Mucosa of stomach (tissue), 1 donor: ENCODE data around the gene SLC5A1.

Experiments used
- H3K27me3 ChIP-seq: one replicate; pipeline ENCODE4 v1.7.0; 2013; ENCODE audit warnings: mild to moderate bottlenecking, low read length; ENCODE audit not compliant: control insufficient read depth, insufficient read depth
- H3K36me3 ChIP-seq: one replicate; pipeline ENCODE4 v1.7.0; 2013; ENCODE audit warnings: low read length; ENCODE audit not compliant: control insufficient read depth, insufficient read depth
- H3K4me1 ChIP-seq: one replicate; pipeline ENCODE4 v1.7.0; 2013; ENCODE audit warnings: mild to moderate bottlenecking, low read length; ENCODE audit not compliant: control insufficient read depth, insufficient read depth
- H3K4me3 ChIP-seq: one replicate; pipeline ENCODE4 v1.7.0; 2013; ENCODE audit warnings: low read length
- H3K9ac ChIP-seq: one replicate; pipeline ENCODE4 v1.7.0; 2013; ENCODE audit warnings: mild to moderate bottlenecking, low read length, moderate library complexity
- H3K9me3 ChIP-seq: one replicate; pipeline ENCODE4 v1.7.0; 2013; ENCODE audit warnings: mild to moderate bottlenecking, low read length, moderate library complexity; ENCODE audit not compliant: control insufficient read depth
- donor health status: Pancreatic carcinoma.

Gene SLC5A1

GRCh38 chr22:32052936-32053791 lies 10.1 kb downstream of the SLC5A1 start:
- Histone ChIP-seq H3K4me3 (no peak overlapping the region), H3K27me3 (no peaks in the 10 kb centered on the region), H3K9me3 (no peaks in the 10 kb centered on the region)

GRCh38 chr22:32055069-32055468 lies 12.0 kb downstream of the SLC5A1 start:
- Histone ChIP-seq H3K36me3 (peaks cover 5% of the 10 kb centered on the region), H3K27me3 (no peaks in the 10 kb centered on the region), H3K4me3 (no peak overlapping the region), H3K4me1 (peaks cover 25% of the 10 kb centered on the region), H3K9ac (no peak overlapping the region), H3K9me3 (no peaks in the 10 kb centered on the region)

More at GRCh38 chr22:32052936-32053791, 10.1 kb downstream of the SLC5A1 start:
- Histone ChIP-seq H3K4me1 (peaks cover 25% of the 10 kb centered on the region), H3K36me3 (peaks cover 5% of the 10 kb centered on the region), H3K9ac (no peak overlapping the region)

GRCh38 chr22:32058656-32059260 lies 15.7 kb downstream of the SLC5A1 start:
- H3K36me3 ChIP-seq = no peaks in the 10 kb centered on the region
- H3K4me1 ChIP-seq = no peaks in the 10 kb centered on the region
- H3K9me3 ChIP-seq = no peaks in the 10 kb centered on the region
- H3K4me3 ChIP-seq = no peak overlapping the region
- no peak overlapping the region for H3K9ac ChIP-seq
- no peaks in the 10 kb centered on the region for H3K27me3 ChIP-seq

- Histone ChIP-seq H3K4me3 (no peak overlapping the region), H3K4me1 (no peaks in the 10 kb centered on the region)
Measured at GRCh38 chr22:32059426-32059825, 16.4 kb downstream of the SLC5A1 start.

GRCh38 chr22:32063701-32064100 lies 20.6 kb downstream of the SLC5A1 start:
- no peaks in the 10 kb centered on the region for H3K27me3 ChIP-seq
- no peak overlapping the region for H3K9ac ChIP-seq
- no peaks in the 10 kb centered on the region for H3K36me3 ChIP-seq
- H3K4me1 ChIP-seq = no peaks in the 10 kb centered on the region
- H3K9me3 ChIP-seq = no peaks in the 10 kb centered on the region
- H3K4me3 ChIP-seq = no peak overlapping the region

More at GRCh38 chr22:32059426-32059825, 16.4 kb downstream of the SLC5A1 start:
- Histone ChIP-seq H3K9me3 (no peaks in the 10 kb centered on the region), H3K36me3 (no peaks in the 10 kb centered on the region), H3K9ac (no peak overlapping the region), H3K27me3 (no peaks in the 10 kb centered on the region)

- Histone ChIP-seq H3K4me1 (no peaks in the 10 kb centered on the region), H3K9me3 (no peaks in the 10 kb centered on the region), H3K4me3 (no peak overlapping the region), H3K27me3 (no peaks in the 10 kb centered on the region), H3K36me3 (no peaks in the 10 kb centered on the region), H3K9ac (no peak overlapping the region)
Measured at GRCh38 chr22:32066820-32067219, 23.8 kb downstream of the SLC5A1 start.

- Histone ChIP-seq H3K9ac (no peak overlapping the region), H3K27me3 (no peaks in the 10 kb centered on the region), H3K4me1 (no peaks in the 10 kb centered on the region), H3K4me3 (no peak overlapping the region), H3K36me3 (no peaks in the 10 kb centered on the region), H3K9me3 (no peaks in the 10 kb centered on the region)
Measured at GRCh38 chr22:32067613-32068012, 24.6 kb downstream of the SLC5A1 start.

- Histone ChIP-seq H3K27me3 (no peaks in the 10 kb centered on the region), H3K9me3 (no peaks in the 10 kb centered on the region), H3K9ac (no peak overlapping the region), H3K4me3 (no peak overlapping the region), H3K36me3 (no peaks in the 10 kb centered on the region), H3K4me1 (no peaks in the 10 kb centered on the region)
Measured at GRCh38 chr22:32069579-32070372, 26.7 kb downstream of the SLC5A1 start.

GRCh38 chr22:32073262-32073661 lies 30.2 kb downstream of the SLC5A1 start:
- H3K36me3 ChIP-seq = no peaks in the 10 kb centered on the region
- H3K9ac ChIP-seq = no peak overlapping the region
- no peaks in the 10 kb centered on the region for H3K9me3 ChIP-seq
- H3K27me3 ChIP-seq = no peaks in the 10 kb centered on the region
- no peaks in the 10 kb centered on the region for H3K4me1 ChIP-seq
- no peak overlapping the region for H3K4me3 ChIP-seq

- Histone ChIP-seq H3K9ac (no peak overlapping the region), H3K9me3 (no peaks in the 10 kb centered on the region), H3K4me1 (peaks cover 3% of the 10 kb centered on the region), H3K27me3 (no peaks in the 10 kb centered on the region), H3K4me3 (no peak overlapping the region), H3K36me3 (no peaks in the 10 kb centered on the region)
Measured at GRCh38 chr22:32073823-32074380, 30.8 kb downstream of the SLC5A1 start.

- Histone ChIP-seq H3K9ac (no peak overlapping the region), H3K27me3 (no peaks in the 10 kb centered on the region), H3K9me3 (no peaks in the 10 kb centered on the region), H3K36me3 (no peaks in the 10 kb centered on the region), H3K4me3 (no peak overlapping the region), H3K4me1 (peaks cover 16% of the 10 kb centered on the region)
Measured at GRCh38 chr22:32075997-32076760, 33.1 kb downstream of the SLC5A1 start.
